HepG2 (cell line): ENCODE results near the gene ADAMTS13. TPM values are rescaled to one million over a fixed set of nuclear protein-coding genes. Genes with fewer than 3 reads are reported as not detected.

ENCODE experiments used
- DDIT3 ChIP-seq: sonication (generic); formaldehyde crosslinking; IDR thresholded peaks from 2 replicates; pipeline ENCODE4 v1.4.0; 2020; ENCODE audit warnings: mild to moderate bottlenecking, missing genetic modification reagents
- ETV5 ChIP-seq: IDR thresholded peaks from 2 replicates; pipeline ENCODE4 v1.6.1; 2018; ENCODE audit warnings: missing biosample characterization, missing genetic modification reagents, inconsistent platforms, borderline replicate concordance
- SETDB1 ChIP-seq: sonication (generic); formaldehyde crosslinking; IDR thresholded peaks from 2 replicates; pipeline ENCODE4 v1.5.1; 2020; ENCODE audit warnings: missing genetic modification reagents, mild to moderate bottlenecking, borderline replicate concordance
- SOX13 ChIP-seq, 3 experiments: fragments of 450-650 bp in 1 of 3; sonication (generic) in 1 of 3; formaldehyde crosslinking in 1 of 3; IDR thresholded peaks in 2 of 3; conservative IDR thresholded peaks in 1 of 3; 2 replicates each; pipeline versions ENCODE4 v1.5.0 to v1.6.1; 2016 to 2020; ENCODE audit warnings: antibody characterized with exemption in 1 of 3, mild to moderate bottlenecking in 1 of 3, missing compliant biosample characterization in 1 of 3, missing genetic modification reagents in 1 of 3, moderate library complexity in 1 of 3
- SP2 ChIP-seq: sonication (generic); formaldehyde crosslinking; IDR thresholded peaks from 2 replicates; pipeline ENCODE4 v1.5.1; 2020; ENCODE audit warnings: mild to moderate bottlenecking, missing genetic modification reagents
- STAT5B ChIP-seq: sonication (generic); formaldehyde crosslinking; IDR thresholded peaks from 2 replicates; pipeline ENCODE4 v1.4.0; 2020; ENCODE audit warnings: missing genetic modification reagents
- TFE3 ChIP-seq: IDR thresholded peaks from 2 replicates; pipeline ENCODE4 v1.6.1; 2016
- TGIF2 ChIP-seq: IDR thresholded peaks from 2 replicates; pipeline ENCODE4 v1.6.1; 2016; ENCODE audit warnings: control low read depth, missing compliant biosample characterization
- TRIM24 ChIP-seq: sonication (generic); formaldehyde crosslinking; IDR thresholded peaks from 2 replicates; pipeline ENCODE4 v1.8.0; 2022; ENCODE audit warnings: mild to moderate bottlenecking, missing genetic modification reagents
- ZBTB26 ChIP-seq: IDR thresholded peaks from 2 replicates; pipeline ENCODE4 v1.6.1; 2016; ENCODE audit warnings: missing compliant biosample characterization, missing genetic modification reagents, borderline replicate concordance
- ZBTB46 ChIP-seq: sonication (generic); formaldehyde crosslinking; IDR thresholded peaks from 2 replicates; pipeline ENCODE4 v1.4.0; 2020; ENCODE audit warnings: mild to moderate bottlenecking, missing genetic modification reagents, borderline replicate concordance
- ZNF333 ChIP-seq: sonication (generic); formaldehyde crosslinking; IDR thresholded peaks from 2 replicates; pipeline ENCODE4 v1.4.0; 2020; ENCODE audit warnings: mild to moderate bottlenecking, missing genetic modification reagents, borderline replicate concordance
- ZNF629 ChIP-seq: sonication (generic); formaldehyde crosslinking; conservative IDR thresholded peaks from 2 replicates; pipeline ENCODE4 v1.5.0; 2020; ENCODE audit warnings: missing genetic modification reagents
- ZNF781 ChIP-seq: sonication (generic); formaldehyde crosslinking; IDR thresholded peaks from 2 replicates; pipeline ENCODE4 v1.5.1; 2020; ENCODE audit warnings: borderline replicate concordance, mild to moderate bottlenecking, missing genetic modification reagents; ENCODE audit errors: not compliant biosample characterization
- ZSCAN20 ChIP-seq: sonication (generic); formaldehyde crosslinking; IDR thresholded peaks from 2 replicates; pipeline ENCODE4 v1.4.0; 2020; ENCODE audit warnings: missing genetic modification reagents, mild to moderate bottlenecking, borderline replicate concordance
- polyA plus RNA-seq, 8 experiments: library from polyadenylated mRNA; depleted of rRNA in 3 of 8; stranded (reverse) in 7 of 8; unstranded in 1 of 8; fragments of >200 nt; fragmentation: Illumina TruSeq in 4 of 8; extraction: Trizol in 4 of 8; gene quantifications; 2 replicates each; pipeline versions ENCODE4 v1.2.1 to v1.2.3, GENCODE V29; 2011 to 2016; ENCODE audit warnings: low read depth in 4 of 8, missing spikeins in 1 of 8, mixed read lengths in 1 of 8; ENCODE audit not compliant: insufficient read depth in 1 of 8
- total RNA-seq, 5 experiments: library from RNA; depleted of rRNA; stranded (reverse); fragments of >200 nt; fragmentation: Illumina TruSeq; extraction: Trizol; gene quantifications; 2 replicates each; pipeline ENCODE4 v1.2.3, GENCODE V29; 2016; ENCODE audit warnings: low read depth in 1 of 5
- TF ChIP-seq, protein P1 (sequence below): sonication (generic); formaldehyde crosslinking; IDR thresholded peaks from 2 replicates; pipeline ENCODE4 v1.5.1; 2020; ENCODE audit warnings: mild to moderate bottlenecking, missing genetic modification reagents, moderate library complexity
- TF ChIP-seq, protein P2 (sequence below): sonication (generic); formaldehyde crosslinking; IDR thresholded peaks from 2 replicates; pipeline ENCODE4 v1.8.1; 2023; ENCODE audit warnings: mild to moderate bottlenecking, inconsistent platforms, moderate library complexity, missing genetic modification reagents, borderline replicate concordance

ADAMTS13 gene
- total and polyA plus RNA-seq, 2 of the 13 experiments (the other 11 are each of a cell fraction or from before 2014, with no cell fraction given), result 0.91 to 4.5 TPM

DNA sequence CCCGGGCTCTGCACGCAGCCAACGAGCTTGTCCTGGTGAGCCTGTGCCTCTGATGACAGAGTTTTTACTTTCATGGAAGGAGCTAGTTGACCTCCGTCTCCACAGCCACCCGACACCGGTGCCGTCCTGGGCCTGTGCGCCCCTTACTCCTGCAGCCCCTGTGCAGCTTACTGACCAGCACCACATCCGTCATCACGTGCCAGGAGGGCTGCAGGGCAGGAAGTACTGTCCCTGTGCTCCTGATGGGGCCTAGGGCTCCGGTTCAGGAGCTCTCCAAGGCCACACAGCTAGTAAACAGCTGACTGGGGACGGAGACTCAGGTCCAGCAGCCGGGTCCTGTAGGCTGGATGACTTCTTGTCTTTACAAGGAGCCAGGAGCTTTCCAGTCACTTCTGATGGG lies 35.8 kb upstream of the ADAMTS13 start (continued):
- TF ChIP-seq ZSCAN20 (CRISPR knock-in tag), result no peak
- TF ChIP-seq, protein P1, sequence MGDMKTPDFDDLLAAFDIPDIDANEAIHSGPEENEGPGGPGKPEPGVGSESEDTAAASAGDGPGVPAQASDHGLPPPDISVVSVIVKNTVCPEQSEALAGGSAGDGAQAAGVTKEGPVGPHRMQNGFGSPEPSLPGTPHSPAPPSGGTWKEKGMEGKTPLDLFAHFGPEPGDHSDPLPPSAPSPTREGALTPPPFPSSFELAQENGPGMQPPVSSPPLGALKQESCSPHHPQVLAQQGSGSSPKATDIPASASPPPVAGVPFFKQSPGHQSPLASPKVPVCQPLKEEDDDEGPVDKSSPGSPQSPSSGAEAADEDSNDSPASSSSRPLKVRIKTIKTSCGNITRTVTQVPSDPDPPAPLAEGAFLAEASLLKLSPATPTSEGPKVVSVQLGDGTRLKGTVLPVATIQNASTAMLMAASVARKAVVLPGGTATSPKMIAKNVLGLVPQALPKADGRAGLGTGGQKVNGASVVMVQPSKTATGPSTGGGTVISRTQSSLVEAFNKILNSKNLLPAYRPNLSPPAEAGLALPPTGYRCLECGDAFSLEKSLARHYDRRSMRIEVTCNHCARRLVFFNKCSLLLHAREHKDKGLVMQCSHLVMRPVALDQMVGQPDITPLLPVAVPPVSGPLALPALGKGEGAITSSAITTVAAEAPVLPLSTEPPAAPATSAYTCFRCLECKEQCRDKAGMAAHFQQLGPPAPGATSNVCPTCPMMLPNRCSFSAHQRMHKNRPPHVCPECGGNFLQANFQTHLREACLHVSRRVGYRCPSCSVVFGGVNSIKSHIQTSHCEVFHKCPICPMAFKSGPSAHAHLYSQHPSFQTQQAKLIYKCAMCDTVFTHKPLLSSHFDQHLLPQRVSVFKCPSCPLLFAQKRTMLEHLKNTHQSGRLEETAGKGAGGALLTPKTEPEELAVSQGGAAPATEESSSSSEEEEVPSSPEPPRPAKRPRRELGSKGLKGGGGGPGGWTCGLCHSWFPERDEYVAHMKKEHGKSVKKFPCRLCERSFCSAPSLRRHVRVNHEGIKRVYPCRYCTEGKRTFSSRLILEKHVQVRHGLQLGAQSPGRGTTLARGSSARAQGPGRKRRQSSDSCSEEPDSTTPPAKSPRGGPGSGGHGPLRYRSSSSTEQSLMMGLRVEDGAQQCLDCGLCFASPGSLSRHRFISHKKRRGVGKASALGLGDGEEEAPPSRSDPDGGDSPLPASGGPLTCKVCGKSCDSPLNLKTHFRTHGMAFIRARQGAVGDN (CRISPR knock-in tag), result peak; percentile 96
- no peak for TF ChIP-seq STAT5B
- no peak for TF ChIP-seq SOX13 (IDR thresholded peaks at IDR 0.05)
- peak in 1 of 2 experiments; percentile 52; a peak in 1 of 4 replicates for TF ChIP-seq SOX13 (CRISPR knock-in tag; conservative IDR thresholded peaks at IDR 0.05 in 1 of 2, IDR thresholded peaks at IDR 0.05 in 1 of 2)
- TF ChIP-seq ZNF333 (CRISPR knock-in tag), result 0 out of 2 replicates have a peak, but pooled peaks have one; percentile 20
- no peak for TF ChIP-seq SETDB1
- peak; percentile 79 for TF ChIP-seq ETV5 (CRISPR knock-in tag)
- TF ChIP-seq SP2 (CRISPR knock-in tag), result 0 out of 2 replicates have a peak, but pooled peaks have one; percentile 14
- TF ChIP-seq DDIT3 (CRISPR knock-in tag), result no peak
- TF ChIP-seq TRIM24, result no peak
- no peak; the same call in 1 of the 2 replicates for TF ChIP-seq ZBTB26 (CRISPR knock-in tag)
- no peak for TF ChIP-seq TGIF2 (CRISPR knock-in tag)
- TF ChIP-seq ZNF629 (CRISPR knock-in tag), result peak; percentile 71; the same call in 1 of the 2 replicates
- TF ChIP-seq ZBTB46, result no peak
- TF ChIP-seq TFE3 (CRISPR knock-in tag), result peak; percentile 74
- no peak for TF ChIP-seq ZNF781 (CRISPR knock-in tag)
- TF ChIP-seq, protein P2, sequence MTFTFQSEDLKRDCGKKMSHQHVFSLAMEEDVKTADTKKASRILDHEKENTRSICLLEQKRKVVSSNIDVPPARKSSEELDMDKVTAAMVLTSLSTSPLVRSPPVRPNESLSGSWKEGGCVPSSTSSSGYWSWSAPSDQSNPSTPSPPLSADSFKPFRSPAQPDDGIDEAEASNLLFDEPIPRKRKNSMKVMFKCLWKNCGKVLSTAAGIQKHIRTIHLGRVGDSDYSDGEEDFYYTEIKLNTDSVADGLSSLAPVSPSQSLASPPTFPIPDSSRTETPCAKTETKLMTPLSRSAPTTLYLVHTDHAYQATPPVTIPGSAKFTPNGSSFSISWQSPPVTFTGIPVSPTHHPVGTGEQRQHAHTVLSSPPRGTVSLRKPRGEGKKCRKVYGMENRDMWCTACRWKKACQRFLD (CRISPR knock-in tag), result 0 out of 2 replicates have a peak, but pooled peaks have one; percentile 32
